CD4-positive, CD25-positive, alpha-beta regulatory T cell (primary cell): ENCODE data around the gene OR5AR1. TPM values are rescaled to one million over a fixed set of nuclear protein-coding genes. Genes with fewer than 3 reads are reported as not detected.
A peak's percentile ranks its signal among the peaks of the same experiment; 100 is the strongest.

Experiments
- ATAC-seq, 2 donors: fragments of 150-1000 bp; cut with Tn5 transposase; one replicate each; pipeline ENCODE4 v1.10.0; 2021; ENCODE audit warnings: low read depth in 2 of 2, moderate number of reproducible peaks in 2 of 2, moderate library complexity in 1 of 2
- DNase-seq, 3 donors: peaks; one replicate each; pipeline versions ENCODE4 v3.0.0 to v3.0.0-alpha.2; 2012 to 2022; ENCODE audit warnings: mixed read lengths in 1 of 3
- H3K27ac ChIP-seq: one replicate; pipeline ENCODE4 v1.7.0; 2013; ENCODE audit warnings: mild to moderate bottlenecking, low read length; ENCODE audit not compliant: insufficient read depth, poor library complexity, severe bottlenecking
- H3K27me3 ChIP-seq: one replicate; pipeline ENCODE4 v1.7.0; 2013; ENCODE audit warnings: low read length; ENCODE audit not compliant: control insufficient read depth, insufficient read depth
- H3K36me3 ChIP-seq: one replicate; pipeline ENCODE4 v1.7.0; 2013; ENCODE audit warnings: mild to moderate bottlenecking, low read length, moderate library complexity; ENCODE audit not compliant: control insufficient read depth, insufficient read depth
- H3K4me1 ChIP-seq: 2 replicates; pipeline ENCODE4 v1.7.0; 2013; ENCODE audit warnings: mild to moderate bottlenecking, low read length; ENCODE audit not compliant: insufficient read depth, control insufficient read depth, poor library complexity, severe bottlenecking
- H3K4me3 ChIP-seq: one replicate; pipeline ENCODE4 v1.7.0; 2013; ENCODE audit warnings: low read depth, mild to moderate bottlenecking, low read length, moderate library complexity
- H3K9me3 ChIP-seq, 2 experiments: 1 replicate in 1 of 2; 2 replicates in 1 of 2; pipeline ENCODE4 v1.7.0; 2013; ENCODE audit warnings: low read length in 2 of 2, mild to moderate bottlenecking in 1 of 2, moderate library complexity in 1 of 2; ENCODE audit not compliant: control insufficient read depth in 2 of 2
- H3K27ac Mint-ChIP-seq, 3 donors: one replicate each; pipeline ENCODE4 v1.8.0; 2020 to 2022; ENCODE audit warnings: mild to moderate bottlenecking in 3 of 3, mixed read lengths in 3 of 3, moderate library complexity in 2 of 3
- H3K27me3 Mint-ChIP-seq: one replicate; pipeline ENCODE4 v1.8.0; 2022; ENCODE audit warnings: mild to moderate bottlenecking, mixed read lengths
- H3K36me3 Mint-ChIP-seq: one replicate; pipeline ENCODE4 v1.8.0; 2020; ENCODE audit warnings: mixed read lengths
- H3K4me1 Mint-ChIP-seq, 4 donors: one replicate each; pipeline ENCODE4 v1.8.0; 2020 to 2022; ENCODE audit warnings: mixed read lengths in 4 of 4, mild to moderate bottlenecking in 1 of 4
- H3K4me3 Mint-ChIP-seq, 4 donors: one replicate each; pipeline ENCODE4 v1.8.0; 2020 to 2022; ENCODE audit warnings: mild to moderate bottlenecking in 4 of 4, mixed read lengths in 4 of 4, moderate library complexity in 3 of 4
- H3K9me3 Mint-ChIP-seq, 7 donors: one replicate each; pipeline ENCODE4 v1.8.0; 2020 to 2022; ENCODE audit warnings: mixed read lengths in 7 of 7, mild to moderate bottlenecking in 3 of 7, moderate library complexity in 2 of 7
- polyA plus RNA-seq, 4 donors: library from polyadenylated mRNA; unstranded; fragments of 300-500 nt; fragmentation: Illumina TruSeq; gene quantifications; one replicate each; pipeline ENCODE4 v1.2.3, GENCODE V29; 2021
- total RNA-seq: library from RNA; stranded (reverse); gene quantifications from one replicate; pipeline ENCODE4 v1.2.3, GENCODE V29; 2022

OR5AR1 gene
- not detected for total RNA-seq
- polyA plus RNA-seq = not detected

GRCh38 chr11:56663386-56663785, at the start of gene OR5AR1:
Gene OR5AR1 (plus strand): TSS chr11:56663686. CDS start chr11:56663686, 0 bp downstream.
- ATAC-seq = no peak
- H3K27ac Mint-ChIP-seq = no peak within 1 kb of the TSS

DNA sequence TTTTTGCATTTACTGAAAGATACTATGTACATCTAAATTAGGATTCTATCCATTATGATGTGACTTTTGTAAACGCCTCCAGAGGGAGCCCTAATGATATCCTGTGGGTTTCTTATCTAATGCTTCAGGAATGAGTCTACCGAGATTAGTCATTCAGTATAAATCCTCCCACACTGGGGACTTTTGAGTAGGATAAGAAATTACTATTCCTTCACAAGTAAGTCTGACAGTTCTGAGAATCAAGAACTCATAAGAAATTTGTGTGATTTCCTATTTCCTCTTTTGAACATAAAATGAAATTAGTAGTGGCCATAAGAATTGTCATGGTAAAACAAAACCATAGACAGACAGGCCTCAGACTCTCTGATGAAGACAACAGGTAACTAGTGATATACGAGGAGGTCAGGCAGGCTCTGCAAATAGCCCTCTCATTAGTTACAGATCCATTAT, 38.8 kb upstream of the OR5AR1 start:
- Mint-ChIP-seq H3K27ac (peak overlapping the region in 1 of 3 donors; percentile 10), H3K9me3 (peaks cover 0 to 22% (median 6%) of the 10 kb centered on the region in 7 donors), H3K36me3 (no peaks in the 10 kb centered on the region), H3K4me3 (no peak overlapping the region), H3K4me1 (no peaks in the 10 kb centered on the region), H3K27me3 (no peaks in the 10 kb centered on the region)
- Histone ChIP-seq H3K4me1 (no peaks in the 10 kb centered on the region), H3K36me3 (no peaks in the 10 kb centered on the region), H3K27me3 (no peaks in the 10 kb centered on the region), H3K4me3 (no peak overlapping the region), H3K9me3 (peaks cover 0 to 5% of the 10 kb centered on the region in 2 experiments), H3K27ac (no peak overlapping the region)
- DNase-seq = no peak
- no peak for ATAC-seq

More at GRCh38 chr11:56663386-56663785, at the start of gene OR5AR1:
- Histone ChIP-seq H3K36me3 (no peaks in the 10 kb centered on the region), H3K27me3 (no peaks in the 10 kb centered on the region), H3K4me3 (no peak within 1 kb of the TSS), H3K27ac (no peak within 1 kb of the TSS), H3K4me1 (no peaks in the 10 kb centered on the region), H3K9me3 (no peaks in the 10 kb centered on the region)
- Mint-ChIP-seq H3K9me3 (peaks cover 0 to 13% (median 4%) of the 10 kb centered on the region in 7 donors), H3K4me3 (no peak within 1 kb of the TSS), H3K4me1 (no peaks in the 10 kb centered on the region), H3K27me3 (no peaks in the 10 kb centered on the region), H3K36me3 (no peaks in the 10 kb centered on the region)
- no peak for DNase-seq

- peaks cover 0 to 5% of the 10 kb centered on the region in 2 experiments for H3K9me3 ChIP-seq
- H3K27ac ChIP-seq = no peak overlapping the region
- H3K4me3 Mint-ChIP-seq = no peak overlapping the region
- no peak for ATAC-seq
- no peak overlapping the region for H3K4me3 ChIP-seq
- no peaks in the 10 kb centered on the region for H3K27me3 ChIP-seq
- peaks cover 0 to 26% (median 6%) of the 10 kb centered on the region in 7 donors for H3K9me3 Mint-ChIP-seq
- no peak for DNase-seq
- no peaks in the 10 kb centered on the region for H3K27me3 Mint-ChIP-seq
- H3K27ac Mint-ChIP-seq = no peak overlapping the region
- H3K4me1 Mint-ChIP-seq = no peaks in the 10 kb centered on the region
- no peaks in the 10 kb centered on the region for H3K4me1 ChIP-seq
- H3K36me3 ChIP-seq = no peaks in the 10 kb centered on the region
- H3K36me3 Mint-ChIP-seq = no peaks in the 10 kb centered on the region
These were observed 37.5 kb upstream of the OR5AR1 start for GRCh38 chr11:56625946-56626345.

- peaks cover 0 to 34% (median 8%) of the 10 kb centered on the region in 7 donors for H3K9me3 Mint-ChIP-seq
- no peaks in the 10 kb centered on the region for H3K27me3 Mint-ChIP-seq
- Histone ChIP-seq H3K4me1 (no peaks in the 10 kb centered on the region), H3K27ac (no peak overlapping the region), H3K36me3 (no peaks in the 10 kb centered on the region), H3K9me3 (peaks cover 0 to under 1% of the 10 kb centered on the region in 2 experiments), H3K4me3 (no peak overlapping the region), H3K27me3 (no peaks in the 10 kb centered on the region)
- DNase-seq (no peak), ATAC-seq (no peak)
- H3K4me3 Mint-ChIP-seq = no peak overlapping the region
- no peaks in the 10 kb centered on the region for H3K4me1 Mint-ChIP-seq
- H3K36me3 Mint-ChIP-seq = no peaks in the 10 kb centered on the region
- no peak overlapping the region for H3K27ac Mint-ChIP-seq
These were observed 31.2 kb upstream of the OR5AR1 start for GRCh38 chr11:56632329-56632728.

GRCh38 chr11:56636861-56637260, 26.6 kb upstream of the OR5AR1 start:
- Mint-ChIP-seq H3K27me3 (no peaks in the 10 kb centered on the region), H3K9me3 (peaks cover 0 to 13% (median 5%) of the 10 kb centered on the region in 7 donors), H3K4me3 (no peak overlapping the region), H3K36me3 (no peaks in the 10 kb centered on the region), H3K27ac (no peak overlapping the region), H3K4me1 (no peaks in the 10 kb centered on the region)
- ATAC-seq (no peak), DNase-seq (no peak)
- Histone ChIP-seq H3K27me3 (no peaks in the 10 kb centered on the region), H3K4me3 (no peak overlapping the region), H3K27ac (no peak overlapping the region), H3K4me1 (no peaks in the 10 kb centered on the region), H3K36me3 (no peaks in the 10 kb centered on the region), H3K9me3 (peaks cover 0 to 4% of the 10 kb centered on the region in 2 experiments)

DNA sequence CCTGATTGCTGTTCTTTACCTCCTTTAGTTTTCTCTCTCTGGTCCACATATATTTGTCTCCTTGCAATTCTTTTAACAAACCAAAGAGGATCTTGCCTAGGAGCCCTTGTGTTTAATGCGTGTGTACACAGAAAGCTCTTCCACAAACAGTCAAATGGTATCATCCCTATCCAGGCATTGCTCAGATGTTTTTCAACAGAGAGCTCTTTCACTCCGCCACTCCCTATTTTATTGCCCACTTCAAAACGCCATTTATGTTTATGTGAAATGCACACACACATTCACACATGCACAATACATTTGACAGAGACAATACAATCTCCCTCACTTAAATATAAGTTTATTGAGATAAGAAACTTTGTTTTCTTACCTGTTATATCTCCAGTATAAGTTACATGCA, 26.0 kb upstream of the OR5AR1 start:
- Histone ChIP-seq H3K27ac (no peak overlapping the region), H3K9me3 (peaks cover 0 to 4% of the 10 kb centered on the region in 2 experiments), H3K27me3 (no peaks in the 10 kb centered on the region), H3K4me1 (no peaks in the 10 kb centered on the region), H3K4me3 (no peak overlapping the region), H3K36me3 (no peaks in the 10 kb centered on the region)
- H3K36me3 Mint-ChIP-seq = no peaks in the 10 kb centered on the region
- ATAC-seq (no peak), DNase-seq (no peak)
- H3K27me3 Mint-ChIP-seq = no peaks in the 10 kb centered on the region
- H3K4me3 Mint-ChIP-seq = no peak overlapping the region
- no peaks in the 10 kb centered on the region for H3K4me1 Mint-ChIP-seq
- no peak overlapping the region for H3K27ac Mint-ChIP-seq
- peaks cover 0 to 14% (median 8%) of the 10 kb centered on the region in 7 donors for H3K9me3 Mint-ChIP-seq

GRCh38 chr11:56642339-56642738, 21.1 kb upstream of the OR5AR1 start, which contains the start of gene OR5AP2:
Gene OR5AP2 (minus strand): TSS chr11:56642439. CDS start chr11:56642439, 0 bp downstream.
- no peak for ATAC-seq
- Histone ChIP-seq H3K4me1 (no peaks in the 10 kb centered on the region), H3K27me3 (no peaks in the 10 kb centered on the region), H3K27ac (no peak within 1 kb of the TSS), H3K9me3 (peaks cover 0 to 4% of the 10 kb centered on the region in 2 experiments), H3K4me3 (no peak within 1 kb of the TSS), H3K36me3 (no peaks in the 10 kb centered on the region)
- H3K4me1 Mint-ChIP-seq = no peaks in the 10 kb centered on the region
- H3K27me3 Mint-ChIP-seq = no peaks in the 10 kb centered on the region
- no peaks in the 10 kb centered on the region for H3K36me3 Mint-ChIP-seq
- no peak for DNase-seq
- H3K4me3 Mint-ChIP-seq = no peak within 1 kb of the TSS
- peaks cover 0 to 10% (median 6%) of the 10 kb centered on the region in 7 donors for H3K9me3 Mint-ChIP-seq
- no peak within 1 kb of the TSS for H3K27ac Mint-ChIP-seq

DNA sequence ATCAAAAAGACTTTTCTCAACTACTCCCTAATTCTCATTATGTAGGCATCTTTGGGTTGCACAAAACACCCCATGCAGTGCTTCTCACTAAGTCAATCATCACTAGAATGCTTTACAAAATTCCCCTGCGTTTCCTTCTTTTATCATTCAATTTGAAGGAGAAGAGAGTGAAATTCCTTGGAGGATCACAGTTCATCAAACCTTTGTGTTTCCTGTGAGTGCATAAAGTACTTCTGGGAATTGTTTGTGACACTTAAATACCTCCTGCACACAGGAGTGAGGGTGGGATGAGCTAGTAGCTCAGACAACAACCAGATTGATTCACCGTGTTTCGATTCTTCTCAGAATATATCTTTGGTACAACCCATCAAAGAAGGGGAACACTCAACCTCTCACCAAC, 3.7 kb upstream of the OR5AR1 start:
- Histone ChIP-seq H3K4me1 (no peaks in the 10 kb centered on the region), H3K36me3 (no peaks in the 10 kb centered on the region), H3K27me3 (no peaks in the 10 kb centered on the region), H3K4me3 (no peak overlapping the region), H3K9me3 (no peaks in the 10 kb centered on the region), H3K27ac (no peak overlapping the region)
- no peak overlapping the region for H3K4me3 Mint-ChIP-seq
- ATAC-seq (no peak), DNase-seq (no peak)
- no peaks in the 10 kb centered on the region for H3K4me1 Mint-ChIP-seq
- peaks cover 0 to 24% (median 5%) of the 10 kb centered on the region in 7 donors for H3K9me3 Mint-ChIP-seq
- no peak overlapping the region for H3K27ac Mint-ChIP-seq
- H3K36me3 Mint-ChIP-seq = no peaks in the 10 kb centered on the region
- no peaks in the 10 kb centered on the region for H3K27me3 Mint-ChIP-seq
